ENCODE results near the gene MST1.

MST1 gene

GRCh38 chr3:49689046-49689907 lies at the start of gene MST1, which contains the start of gene RNF123:
Gene MST1, minus strand, starts transcription at chr3:49689474. Its CDS starts 783 bp downstream, at chr3:49688691.
Gene RNF123, plus strand, starts transcription at chr3:49689557. Its CDS starts 1,609 bp downstream, at chr3:49691166.
- DNase-seq, result peak; percentile 91

- DNase-seq, result no peak
These were observed 48.9 kb upstream of the MST1 start for GRCh38 chr3:49738067-49738713.

- no peak for DNase-seq
These were observed 45.5 kb upstream of the MST1 start for GRCh38 chr3:49734752-49735151.

GRCh38 chr3:49733551-49733950 lies 44.3 kb upstream of the MST1 start:
- no peak for DNase-seq

- no peak for DNase-seq
These were observed 43.3 kb upstream of the MST1 start for GRCh38 chr3:49732597-49732996.

GRCh38 chr3:49729966-49730609 lies 40.8 kb upstream of the MST1 start:
- DNase-seq, result no peak

GRCh38 chr3:49727924-49728361 lies 38.7 kb upstream of the MST1 start:
- DNase-seq, result no peak

- DNase-seq, result no peak
These were observed 38.1 kb upstream of the MST1 start for GRCh38 chr3:49727154-49727923.

GRCh38 chr3:49725906-49726681 lies 36.8 kb upstream of the MST1 start:
- DNase-seq, result no peak

- DNase-seq, result peak; percentile 33
These were observed 35.3 kb upstream of the MST1 start for GRCh38 chr3:49724586-49724985.

GRCh38 chr3:49723628-49724551 lies 34.6 kb upstream of the MST1 start, which contains the start of gene GMPPB:
Gene GMPPB, minus strand, starts transcription at chr3:49723951. Its CDS starts 225 bp downstream, at chr3:49723726.
- peak; percentile 90 for DNase-seq

- peak; percentile 55 for DNase-seq
These were observed 34.0 kb upstream of the MST1 start for GRCh38 chr3:49723296-49723627.

GRCh38 chr3:49722896-49723295 lies 33.6 kb upstream of the MST1 start:
- no peak for DNase-seq

GRCh38 chr3:49721896-49722781 lies 32.9 kb upstream of the MST1 start:
- DNase-seq, result no peak

GRCh38 chr3:49721596-49721895 lies 32.3 kb upstream of the MST1 start:
- DNase-seq, result no peak

GRCh38 chr3:49720855-49721595 lies 31.8 kb upstream of the MST1 start:
- no peak for DNase-seq

- peak; percentile 91 for DNase-seq
These were observed 30.1 kb upstream of the MST1 start, which contains the start of gene AMIGO3 for GRCh38 chr3:49719214-49719884. Gene AMIGO3, minus strand, starts transcription at chr3:49719684. Its CDS starts 219 bp downstream, at chr3:49719465.

GRCh38 chr3:49718858-49719213 lies 29.6 kb upstream of the MST1 start:
- peak; percentile 17 for DNase-seq

Data from activated CD4-positive, alpha-beta T cell treated with anti-CD3 and anti-CD28 coated beads, Interleukin-2, amount 50 U/mL, for 1 hour (primary cell).